GM12878 (cell line): ENCODE data around the gene DGKA. TPM values are rescaled to one million over a fixed set of nuclear protein-coding genes. Genes with fewer than 3 reads are reported as not detected.

ENCODE experiments used
- ATAC-seq: fragments of 200-7000 bp; cut with Tn5 transposase; 3 replicates; pipeline ENCODE4 v1.9.1; 2020; ENCODE audit warnings: mild to moderate bottlenecking, moderate library complexity
- BruUV-seq: library from RNA; stranded (reverse); fragments of 400-500 nt; replicated peaks from 2 replicates; lab custom pipeline; 2021; lab: Mats Ljungman, UMichigan
- CTCF ChIA-PET: fragments of 300-600 bp; sonication (Branson Sonifier 250); formaldehyde crosslinking; extraction: SDS; loops from one replicate; lab custom pipeline; 2021; ENCODE audit warnings: inconsistent platforms; lab: Yijun Ruan, JAX
- POLR2A ChIA-PET: fragments of 350-600 bp; formaldehyde crosslinking; extraction: SDS; loops from one replicate; lab custom pipeline; 2021; ENCODE audit warnings: inconsistent platforms; lab: Charles Lee
- RAD21 ChIA-PET: fragments of 300-600 bp; sonication (Branson Sonifier 250); formaldehyde crosslinking; loops from one replicate; lab custom pipeline; 2023; ENCODE audit warnings: antibody characterized with exemption; ENCODE audit not compliant: unreplicated experiment; lab: Charles Lee
- SMC1A ChIA-PET: fragments of 300-600 bp; sonication (Branson Sonifier 250); formaldehyde crosslinking; loops from one replicate; lab custom pipeline; 2023; ENCODE audit not compliant: unreplicated experiment, uncharacterized antibody; lab: Charles Lee
- DNase-seq: peaks from one replicate; pipeline ENCODE4 v3.0.0-alpha.2; 2011; ENCODE audit warnings: low read depth, low spot score
- FAIRE-seq: peaks from 3 replicates; lab custom pipeline; 2011; peaks lifted over from hg19 to GRCh38; lab: Jason Lieb, UNC
- H2AFZ ChIP-seq: 2 replicates; pipeline ENCODE4 v1.6.0; 2011; ENCODE audit warnings: low read depth, low read length, control low read depth; ENCODE audit not compliant: control insufficient read depth
- H3K27ac ChIP-seq: 2 replicates; pipeline ENCODE4 v1.5.1; 2011; ENCODE audit warnings: control low read depth; ENCODE audit not compliant: control insufficient read depth, insufficient read depth
- H3K27me3 ChIP-seq, 2 experiments: replicated peaks in 1 of 2; 2 replicates each; pipeline versions ENCODE4 v1.6.0 to v1.6.1; 2011; ENCODE audit warnings: low read length in 1 of 2; ENCODE audit not compliant: control insufficient read depth in 2 of 2, insufficient read depth in 2 of 2
- H3K36me3 ChIP-seq, 2 experiments: 2 replicates each; pipeline ENCODE4 v1.5.1; 2011; ENCODE audit warnings: low read length in 1 of 2; ENCODE audit not compliant: control insufficient read depth in 2 of 2, insufficient read depth in 2 of 2
- H3K4me1 ChIP-seq: 2 replicates; pipeline ENCODE4 v1.6.1; 2011; ENCODE audit warnings: mild to moderate bottlenecking, low read length, moderate library complexity, mixed read lengths; ENCODE audit not compliant: control insufficient read depth, insufficient read depth
- H3K4me2 ChIP-seq: 2 replicates; pipeline ENCODE4 v1.6.0; 2011; ENCODE audit warnings: control low read depth; ENCODE audit not compliant: control insufficient read depth, insufficient read depth
- H3K4me3 ChIP-seq: fragments of 200-600 bp; sonication (generic); 2 replicates; pipeline ENCODE4 v1.5.1; 2016
- H3K79me2 ChIP-seq: 2 replicates; pipeline ENCODE4 v1.6.0; 2011; ENCODE audit warnings: low read length; ENCODE audit not compliant: control insufficient read depth, insufficient read depth
- H3K9ac ChIP-seq: 2 replicates; pipeline ENCODE4 v1.8.0; 2011; ENCODE audit warnings: low read length, control low read depth, mixed read lengths; ENCODE audit not compliant: control insufficient read depth, insufficient read depth
- H3K9me3 ChIP-seq: replicated peaks from 3 replicates; pipeline ENCODE4 v1.5.1; 2011; ENCODE audit warnings: mild to moderate bottlenecking, low read length; ENCODE audit not compliant: control insufficient read depth, insufficient read depth
- H4K20me1 ChIP-seq: 2 replicates; pipeline ENCODE4 v1.6.0; 2011; ENCODE audit not compliant: control insufficient read depth, insufficient read depth
- BMI1 ChIP-seq: fragments of 450-650 bp; IDR thresholded peaks from 2 replicates; pipeline ENCODE4 v1.6.1; 2016; ENCODE audit warnings: mild to moderate bottlenecking, moderate library complexity, borderline replicate concordance
- CHD2 ChIP-seq: IDR thresholded peaks from 2 replicates; pipeline ENCODE4 v1.6.1; 2011; ENCODE audit warnings: low read depth, low read length, improper control_type of control experiment, borderline replicate concordance
- EZH2 ChIP-seq: IDR thresholded peaks from 2 replicates; pipeline ENCODE4 v1.6.1; 2012; ENCODE audit warnings: low read depth, mild to moderate bottlenecking, control low read depth, inconsistent platforms, low read length, borderline replicate concordance; ENCODE audit not compliant: control insufficient read depth
- WGBS: methylation state at CpG from one replicate; pipeline ENCODE4 v1.1.6; 2016; ENCODE audit warnings: low lambda C conversion rate; ENCODE audit not compliant: insufficient replicate concordance, insufficient coverage; ENCODE audit errors: missing lambda C conversion rate; 5-methylcytosine and 5-hydroxymethylcytosine counted together
- in situ Hi-C: fragments of 300-500 bp; cut with MboI; formaldehyde crosslinking; loops from 9 replicates; pipeline ENCODE4 v1.14.3; 2018; ENCODE audit warnings: mixed read lengths
- intact Hi-C: fragments of 100-400 bp; cut with micrococcal nuclease; formaldehyde crosslinking; loops from one replicate; pipeline ENCODE4 v1.14.2; 2022; ENCODE audit not compliant: unreplicated experiment
- polyA plus RNA-seq, 11 experiments: library from polyadenylated mRNA; depleted of rRNA in 4 of 11; unstranded in 6 of 11; stranded (reverse) in 5 of 11; fragments of >200 nt; fragmentation: Nextera tagmentation in 4 of 11; fragmentation: Illumina TruSeq in 1 of 11; extraction: Ambion mirVana in 4 of 11; extraction: Trizol in 1 of 11; gene quantifications; 1 replicate in 1 of 11; 2 replicates in 10 of 11; pipeline versions ENCODE4 v1.2.1 to v1.2.3, GENCODE V29; 2011 to 2016; ENCODE audit warnings: inconsistent platforms in 2 of 11, missing spikeins in 2 of 11, low read depth in 1 of 11
- total RNA-seq, 4 experiments: library from RNA; depleted of rRNA in 3 of 4; stranded (reverse); fragments of >200 nt in 3 of 4; fragmentation: Illumina TruSeq in 1 of 4; extraction: Trizol in 1 of 4; gene quantifications; 2 replicates each; pipeline versions ENCODE4 v1.2.1 to v1.2.3, GENCODE V29; 2013 to 2021
- TF ChIP-seq, protein P1 (sequence below): IDR thresholded peaks from 2 replicates; pipeline ENCODE4 v1.6.1; 2011; ENCODE audit warnings: borderline replicate concordance, low read depth, mild to moderate bottlenecking, moderate library complexity, mixed read lengths, low read length; ENCODE audit not compliant: insufficient read depth; ENCODE audit errors: extremely low read length
- TF ChIP-seq, protein P2 (sequence below), 3 experiments: IDR thresholded peaks in 2 of 3; conservative IDR thresholded peaks in 1 of 3; 2 replicates each; pipeline ENCODE4 v1.5.1; 2011; ENCODE audit warnings: low read depth in 3 of 3, low read length in 3 of 3, mild to moderate bottlenecking in 3 of 3, control low read depth in 2 of 3, moderate library complexity in 2 of 3, inconsistent platforms in 1 of 3, mixed read lengths in 1 of 3; ENCODE audit not compliant: control insufficient read depth in 2 of 3, insufficient read depth in 1 of 3; ENCODE audit errors: extremely low read depth in 1 of 3
- TF ChIP-seq, protein P3 (sequence below): fragments of 450-650 bp; IDR thresholded peaks from 2 replicates; pipeline ENCODE4 v1.6.1; 2014; ENCODE audit warnings: mild to moderate bottlenecking
- TF ChIP-seq, protein P4 (sequence below): IDR thresholded peaks from 2 replicates; pipeline ENCODE4 v1.6.1; 2012; ENCODE audit warnings: low read depth, low read length, improper control_type of control experiment

Gene DGKA
- total and polyA plus RNA-seq, 10 of the 15 experiments (the other 5 are each of a cell fraction or from before 2014, with no cell fraction given): 14.0 to 65.5 (median 37.1) TPM

DNA sequence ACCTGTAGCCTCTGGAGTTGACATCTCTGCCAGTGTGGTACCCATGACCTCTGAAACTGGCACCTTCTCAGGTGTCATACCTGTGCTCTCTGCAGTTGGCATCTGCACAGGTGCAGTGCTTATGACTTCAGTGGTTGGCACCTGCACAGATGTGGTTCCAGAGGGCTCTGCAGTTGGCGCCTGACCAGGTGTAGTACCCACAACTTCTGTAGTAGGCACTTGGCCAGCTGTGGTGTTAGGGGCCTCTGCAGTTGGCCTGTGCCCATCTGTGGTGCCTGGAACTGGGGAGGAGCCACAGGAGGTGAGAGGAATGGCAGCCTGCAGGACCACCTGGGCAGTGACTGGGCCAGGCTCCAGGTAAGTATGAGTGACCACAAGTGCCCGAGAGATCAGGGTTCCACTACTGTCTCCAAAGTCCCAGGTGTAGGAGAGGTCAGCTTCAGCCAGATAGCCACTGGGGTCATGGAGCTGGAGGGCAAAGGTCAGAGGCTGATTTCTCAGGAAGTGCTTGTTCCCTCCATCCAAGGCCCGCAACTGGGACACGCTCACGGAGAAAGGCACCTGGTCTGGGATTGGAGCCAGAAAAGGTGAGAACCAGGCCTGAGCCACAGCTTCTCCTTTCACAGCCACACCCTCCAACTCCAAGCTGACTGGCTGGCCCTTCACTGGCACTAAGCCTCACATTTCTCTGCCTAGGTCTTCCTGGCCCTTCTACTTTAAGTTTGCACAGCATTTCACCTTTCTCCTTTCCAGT lies 26.3 kb downstream of the DGKA start (continued):
- TF ChIP-seq, protein P1, sequence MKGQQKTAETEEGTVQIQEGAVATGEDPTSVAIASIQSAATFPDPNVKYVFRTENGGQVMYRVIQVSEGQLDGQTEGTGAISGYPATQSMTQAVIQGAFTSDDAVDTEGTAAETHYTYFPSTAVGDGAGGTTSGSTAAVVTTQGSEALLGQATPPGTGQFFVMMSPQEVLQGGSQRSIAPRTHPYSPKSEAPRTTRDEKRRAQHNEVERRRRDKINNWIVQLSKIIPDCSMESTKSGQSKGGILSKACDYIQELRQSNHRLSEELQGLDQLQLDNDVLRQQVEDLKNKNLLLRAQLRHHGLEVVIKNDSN: no peak
- TF ChIP-seq, protein P2, sequence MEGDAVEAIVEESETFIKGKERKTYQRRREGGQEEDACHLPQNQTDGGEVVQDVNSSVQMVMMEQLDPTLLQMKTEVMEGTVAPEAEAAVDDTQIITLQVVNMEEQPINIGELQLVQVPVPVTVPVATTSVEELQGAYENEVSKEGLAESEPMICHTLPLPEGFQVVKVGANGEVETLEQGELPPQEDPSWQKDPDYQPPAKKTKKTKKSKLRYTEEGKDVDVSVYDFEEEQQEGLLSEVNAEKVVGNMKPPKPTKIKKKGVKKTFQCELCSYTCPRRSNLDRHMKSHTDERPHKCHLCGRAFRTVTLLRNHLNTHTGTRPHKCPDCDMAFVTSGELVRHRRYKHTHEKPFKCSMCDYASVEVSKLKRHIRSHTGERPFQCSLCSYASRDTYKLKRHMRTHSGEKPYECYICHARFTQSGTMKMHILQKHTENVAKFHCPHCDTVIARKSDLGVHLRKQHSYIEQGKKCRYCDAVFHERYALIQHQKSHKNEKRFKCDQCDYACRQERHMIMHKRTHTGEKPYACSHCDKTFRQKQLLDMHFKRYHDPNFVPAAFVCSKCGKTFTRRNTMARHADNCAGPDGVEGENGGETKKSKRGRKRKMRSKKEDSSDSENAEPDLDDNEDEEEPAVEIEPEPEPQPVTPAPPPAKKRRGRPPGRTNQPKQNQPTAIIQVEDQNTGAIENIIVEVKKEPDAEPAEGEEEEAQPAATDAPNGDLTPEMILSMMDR (IDR thresholded peaks at IDR 0.05 in 2 of 3, conservative IDR thresholded peaks at IDR 0.05 in 1 of 3; ENCODE audit: control insufficient read depth in 2 of 3, extremely low read depth in 1 of 3, insufficient read depth in 1 of 3, low read depth in 3 of 3, low read length in 3 of 3): no peak

DNA sequence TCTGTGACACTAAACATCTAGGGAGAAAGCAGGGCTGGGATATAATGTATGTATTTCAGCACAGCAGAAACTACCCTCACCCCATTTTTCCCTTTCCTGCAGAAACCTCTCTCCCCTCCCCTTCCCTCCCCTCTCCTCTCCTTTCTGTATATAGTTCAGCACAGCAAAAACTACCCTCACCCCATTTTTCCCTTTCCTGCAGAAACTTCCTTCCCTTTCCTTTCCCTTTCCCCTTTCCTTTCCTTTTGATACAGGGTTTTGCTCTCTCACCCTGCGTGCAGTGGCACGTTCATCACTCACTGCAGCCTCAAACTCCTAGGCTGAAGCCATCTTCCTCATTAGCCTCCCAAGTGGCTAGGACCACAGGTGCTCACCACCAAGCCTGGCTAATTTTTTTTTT lies 32.8 kb downstream of the DGKA start:
- SMC1A ChIA-PET: no interaction called here
- TF ChIP-seq BMI1 (no peak), CHD2 (no peak), EZH2 (no peak)
- TF ChIP-seq, protein P3, sequence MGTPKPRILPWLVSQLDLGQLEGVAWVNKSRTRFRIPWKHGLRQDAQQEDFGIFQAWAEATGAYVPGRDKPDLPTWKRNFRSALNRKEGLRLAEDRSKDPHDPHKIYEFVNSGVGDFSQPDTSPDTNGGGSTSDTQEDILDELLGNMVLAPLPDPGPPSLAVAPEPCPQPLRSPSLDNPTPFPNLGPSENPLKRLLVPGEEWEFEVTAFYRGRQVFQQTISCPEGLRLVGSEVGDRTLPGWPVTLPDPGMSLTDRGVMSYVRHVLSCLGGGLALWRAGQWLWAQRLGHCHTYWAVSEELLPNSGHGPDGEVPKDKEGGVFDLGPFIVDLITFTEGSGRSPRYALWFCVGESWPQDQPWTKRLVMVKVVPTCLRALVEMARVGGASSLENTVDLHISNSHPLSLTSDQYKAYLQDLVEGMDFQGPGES: no peak
- TF ChIP-seq, protein P4, sequence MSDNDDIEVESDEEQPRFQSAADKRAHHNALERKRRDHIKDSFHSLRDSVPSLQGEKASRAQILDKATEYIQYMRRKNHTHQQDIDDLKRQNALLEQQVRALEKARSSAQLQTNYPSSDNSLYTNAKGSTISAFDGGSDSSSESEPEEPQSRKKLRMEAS: no peak
- TF ChIP-seq, all 136 proteins: peak for 0
- ChIA-PET POLR2A (no interaction called here), RAD21 (no interaction called here), CTCF (no interaction called here)
- H3K27me3 ChIP-seq: no peaks in the 10 kb centered on the region
- no peak overlapping the region for H3K4me2 ChIP-seq
- no peak overlapping the region for H3K9ac ChIP-seq
- H3K4me3 ChIP-seq: no peak overlapping the region
- intact Hi-C loops: no loop called here
- H2AFZ ChIP-seq: no peak overlapping the region
- DNase-seq (no peak), ATAC-seq (no peak), FAIRE-seq (no peak)
- no peaks in the 10 kb centered on the region for H4K20me1 ChIP-seq
- peaks cover 12% of the 10 kb centered on the region for H3K4me1 ChIP-seq
- BruUV-seq: no TSS peak
- H3K27ac ChIP-seq: no peak overlapping the region
- WGBS: 73% methylated on average over 2 of the region's 2 CpGs
- H3K36me3 ChIP-seq: no peaks in the 10 kb centered on the region
- H3K9me3 ChIP-seq: no peaks in the 10 kb centered on the region
- in situ Hi-C loops: no loop called here
- H3K79me2 ChIP-seq: peaks cover 21% of the 10 kb centered on the region
